Transverse colon (tissue), 3 donors: ENCODE measurements around the gene TNNT2.

ENCODE experiments used
- CTCF ChIP-seq, 5 experiments: fragments of 200-600 bp in 3 of 5; fragments of 450-650 bp in 2 of 5; sonication (generic) in 3 of 5; IDR thresholded peaks; 1 replicate in 2 of 5; 2 replicates in 3 of 5; pipeline ENCODE4 v1.5.1; 2016 to 2017; ENCODE audit warnings: antibody characterized with exemption in 5 of 5, inconsistent platforms in 3 of 5, mild to moderate bottlenecking in 2 of 5, moderate library complexity in 1 of 5
- EP300 ChIP-seq: sonication (generic); formaldehyde crosslinking; IDR thresholded peaks from one replicate; pipeline ENCODE4 v1.6.1; 2017; ENCODE audit warnings: antibody characterized with exemption, low read depth
- POLR2A ChIP-seq: fragments of 450-650 bp; IDR thresholded peaks from one replicate; pipeline ENCODE4 v1.6.1; 2016; ENCODE audit warnings: antibody characterized with exemption, mild to moderate bottlenecking, moderate library complexity

- TF ChIP-seq CTCF (IDR thresholded peaks at IDR 0.05) (no peak), EP300 (no peak), POLR2A (peak; percentile 88)
Observed at GRCh38 chr1:201397675-201398074, 20.2 kb upstream of the TNNT2 start.
